NCI-H2029 (cell line): ENCODE data around the gene FAM81B.
A peak's percentile ranks its signal among the peaks of the same experiment; 100 is the strongest.

Source experiments
- DNase-seq: peaks from one replicate; lab custom pipeline; 2025; lab: John Stamatoyannopoulos, UW

Gene FAM81B

DNA sequence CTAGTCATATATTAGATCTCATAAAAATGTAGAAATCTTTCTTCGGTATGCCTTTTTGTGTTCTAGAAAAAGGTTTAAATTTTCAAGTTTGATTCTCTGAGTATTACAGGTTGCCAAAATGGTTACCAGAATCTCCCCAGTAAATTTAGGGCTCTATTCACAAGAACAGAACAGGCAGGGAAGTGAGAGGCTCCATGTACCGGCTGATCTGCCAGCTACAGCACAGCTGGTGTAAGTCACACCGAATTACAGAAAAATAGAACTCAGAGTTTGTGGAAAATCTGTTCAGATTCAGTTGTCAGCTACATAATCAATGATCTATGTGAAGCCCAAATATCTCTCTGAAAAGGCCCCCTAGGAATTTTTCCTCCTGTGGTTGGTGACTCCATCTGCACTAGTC is 10.5 kb downstream of the FAM81B start:
- DNase-seq: no peak

DNA sequence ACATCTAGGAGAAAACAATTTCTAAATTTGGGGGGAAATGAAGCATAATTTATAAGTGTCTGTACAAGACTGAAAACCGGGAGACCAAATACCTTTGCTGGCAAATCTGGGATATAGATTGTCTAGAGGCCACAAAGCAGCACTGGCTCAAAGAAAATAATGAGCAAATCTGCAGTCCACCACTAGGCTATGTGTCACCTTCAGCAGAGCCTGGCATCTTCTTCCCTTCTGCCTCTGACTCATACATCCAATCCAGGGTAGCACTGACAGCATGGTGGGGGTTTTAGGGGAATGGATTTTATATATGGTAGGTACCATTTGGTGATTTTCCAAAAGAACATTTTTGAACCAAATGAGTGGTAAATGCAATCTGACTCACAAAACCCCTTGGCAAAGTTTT is 12.8 kb downstream of the FAM81B start:
- DNase-seq: no peak

GRCh38 chr5:95406426-95407090 is 15.4 kb downstream of the FAM81B start:
- no peak for DNase-seq

DNA sequence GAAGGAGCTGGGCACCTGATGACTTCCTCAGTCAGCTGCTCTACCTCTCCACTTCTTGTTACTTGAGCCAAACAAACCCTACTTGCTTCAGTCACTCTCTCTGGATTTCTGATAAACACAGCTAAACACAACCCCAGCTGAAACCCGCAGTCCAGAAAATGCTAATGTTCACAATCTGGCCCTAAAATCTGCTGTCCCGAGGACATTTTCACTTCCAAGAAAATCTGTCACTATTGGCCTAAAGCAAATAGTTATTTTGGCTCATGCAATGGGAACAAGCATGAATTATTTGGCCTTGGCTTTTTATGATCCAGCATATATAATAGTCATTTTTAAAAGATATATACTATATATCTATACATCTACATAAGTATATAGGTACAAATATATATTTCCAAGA is 19.1 kb downstream of the FAM81B start:
- DNase-seq: no peak

DNA sequence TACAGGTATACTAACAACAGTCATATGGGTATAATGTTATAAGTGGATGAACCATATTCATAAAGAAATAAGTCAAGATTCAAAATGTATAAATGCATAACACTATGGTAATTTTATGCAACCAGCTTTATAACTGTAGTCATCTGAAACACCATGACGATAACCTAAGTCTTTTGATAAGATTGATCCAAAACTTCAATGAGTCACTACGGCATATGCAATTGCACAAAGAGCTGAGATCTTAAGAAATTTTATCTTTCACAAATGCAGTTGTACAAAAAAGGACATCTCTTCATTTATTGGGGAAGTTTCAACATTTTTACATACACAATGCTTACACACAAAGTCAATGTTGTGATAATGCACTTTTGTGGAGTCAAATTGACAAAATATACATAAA is 20.3 kb downstream of the FAM81B start:
- DNase-seq: no peak

GRCh38 chr5:95414451-95414850 is 23.3 kb downstream of the FAM81B start:
- no peak for DNase-seq

- DNase-seq: no peak
Measured at GRCh38 chr5:95417971-95418370, 26.8 kb downstream of the FAM81B start.

DNA sequence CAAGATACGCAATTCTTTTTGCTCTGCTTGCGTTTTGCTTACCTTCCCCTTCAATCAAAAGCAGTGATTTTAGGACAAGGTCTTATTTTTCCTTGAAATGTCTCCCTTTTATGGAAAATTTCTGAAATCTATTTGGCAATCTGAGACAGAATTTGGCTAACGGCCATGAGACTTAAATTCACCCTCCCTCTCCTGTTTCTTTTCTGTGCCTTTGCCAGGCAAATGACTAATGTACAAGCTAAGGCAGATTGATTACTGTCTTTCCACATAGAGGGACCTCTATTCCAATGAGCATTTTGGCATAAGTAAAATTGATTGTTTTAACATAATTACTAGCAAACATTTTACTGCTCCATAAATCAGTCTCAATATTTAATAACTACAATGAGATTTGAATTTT is 31.7 kb downstream of the FAM81B start:
- no peak for DNase-seq

DNA sequence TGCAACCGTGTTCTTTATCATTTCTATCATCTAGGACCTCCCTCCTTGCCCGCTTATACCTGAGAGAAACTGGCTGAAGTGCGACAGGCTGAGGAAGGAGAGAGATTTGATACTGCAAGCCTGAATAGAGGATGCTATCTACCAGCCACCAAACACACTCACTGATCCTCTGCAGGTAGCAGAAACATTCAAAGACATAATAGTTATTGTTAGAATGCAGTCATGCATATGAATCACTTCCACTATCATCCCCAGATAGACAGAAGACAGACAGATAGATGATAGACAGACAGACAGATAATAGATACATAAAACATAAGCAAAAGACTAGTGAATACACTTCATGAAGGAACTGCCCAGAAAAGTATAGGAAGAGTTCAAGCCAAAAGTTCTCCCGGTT is 32.9 kb downstream of the FAM81B start:
- DNase-seq: no peak

GRCh38 chr5:95424526-95424925 is 33.4 kb downstream of the FAM81B start:
- no peak for DNase-seq

DNA sequence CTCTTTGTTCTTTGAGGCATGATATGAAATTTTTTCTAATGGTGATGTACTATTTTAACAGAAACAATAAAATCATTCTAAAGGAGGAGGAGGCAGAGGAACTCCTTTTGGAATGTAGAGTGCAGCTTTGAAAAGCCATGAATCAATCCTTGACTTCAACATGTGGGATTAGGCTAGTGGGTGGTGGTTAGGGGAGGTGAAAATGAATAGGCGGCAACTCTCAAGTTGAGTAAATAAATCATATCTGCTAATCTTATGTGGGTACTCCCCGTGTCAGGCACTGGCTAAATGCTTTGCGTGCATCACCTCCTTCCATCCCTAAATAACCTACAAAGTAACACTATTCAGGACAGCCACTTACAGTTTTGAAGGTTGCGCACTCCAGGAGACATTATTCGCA is 35.1 kb downstream of the FAM81B start:
- no peak for DNase-seq

- DNase-seq: no peak
Measured at GRCh38 chr5:95432779-95433178, 41.6 kb downstream of the FAM81B start.

- DNase-seq: no peak
Measured at GRCh38 chr5:95439801-95440493, 48.8 kb downstream of the FAM81B start.

GRCh38 chr5:95440825-95441224 is 49.7 kb downstream of the FAM81B start:
- DNase-seq: peak; percentile 23

DNA sequence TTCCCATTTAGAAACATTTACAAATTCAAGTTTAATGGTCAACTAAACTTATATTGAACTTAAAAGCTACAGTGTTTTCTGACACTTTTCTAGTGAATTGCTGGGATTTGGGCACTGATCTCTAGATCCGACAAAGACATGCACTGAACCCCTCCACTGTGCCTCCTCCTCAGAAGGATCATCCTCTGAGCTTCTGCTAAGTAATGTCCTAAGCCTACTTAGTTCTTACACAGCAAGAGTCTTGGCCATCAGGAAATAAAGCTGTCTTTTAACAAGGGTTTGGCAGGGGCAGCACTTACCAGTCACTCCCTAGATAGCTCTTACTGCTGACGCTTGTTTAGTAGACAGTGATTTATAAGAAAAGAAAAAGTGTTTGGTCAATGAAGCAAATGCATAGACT is 50.5 kb downstream of the FAM81B start:
- DNase-seq: no peak

GRCh38 chr5:95445442-95445841 is 54.3 kb downstream of the FAM81B start:
- DNase-seq: no peak

DNA sequence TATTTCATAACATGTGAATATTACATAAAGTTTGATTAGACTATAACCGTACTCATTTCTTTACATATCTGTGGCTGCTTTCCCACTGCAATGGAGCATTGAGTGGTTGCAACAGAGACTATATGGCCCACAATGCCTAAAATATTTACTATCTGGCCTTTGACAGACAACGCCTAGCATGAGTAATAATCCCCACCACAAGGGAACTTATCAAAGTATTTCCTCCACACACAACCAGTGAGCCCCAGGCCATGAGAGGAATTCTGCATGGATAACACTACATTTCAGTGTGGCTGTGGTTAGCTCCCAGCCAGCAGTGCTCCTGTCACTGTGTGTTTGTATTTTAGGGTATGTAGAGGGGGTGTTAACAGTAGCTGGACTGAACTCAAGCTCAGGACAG is 54.8 kb downstream of the FAM81B start:
- DNase-seq: no peak

DNA sequence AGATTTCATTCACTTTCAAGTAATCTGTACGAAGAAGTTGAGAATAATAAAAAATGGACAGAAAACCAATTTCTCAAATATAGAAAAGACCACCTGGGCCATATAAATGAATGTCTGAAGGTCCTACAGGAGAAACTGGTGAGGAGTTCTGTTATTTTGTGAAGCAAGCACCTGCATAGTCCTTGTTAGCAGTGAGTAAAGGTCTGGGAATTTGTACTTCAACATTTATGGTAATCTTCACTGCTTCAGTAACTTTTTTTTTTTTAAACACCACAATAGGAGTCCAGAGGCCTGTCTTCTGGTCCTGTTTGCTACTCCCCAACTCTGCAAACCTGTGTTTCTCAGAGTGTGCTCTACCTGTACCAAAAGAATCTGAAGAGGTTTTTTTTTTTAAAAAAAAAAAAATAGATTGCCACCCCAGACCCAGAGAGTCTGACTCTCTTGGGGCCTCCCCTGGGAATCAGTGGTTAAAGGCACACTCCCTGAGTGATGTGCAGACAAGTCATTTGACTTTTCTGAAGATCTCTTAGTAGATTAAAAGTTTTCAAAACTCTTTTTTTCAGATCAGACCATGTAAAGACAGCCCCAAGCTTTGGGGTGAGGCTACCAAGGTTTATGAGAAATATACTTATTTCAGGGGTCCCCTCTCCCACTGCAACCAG is 55.5 kb downstream of the FAM81B start:
- no peak for DNase-seq

DNA sequence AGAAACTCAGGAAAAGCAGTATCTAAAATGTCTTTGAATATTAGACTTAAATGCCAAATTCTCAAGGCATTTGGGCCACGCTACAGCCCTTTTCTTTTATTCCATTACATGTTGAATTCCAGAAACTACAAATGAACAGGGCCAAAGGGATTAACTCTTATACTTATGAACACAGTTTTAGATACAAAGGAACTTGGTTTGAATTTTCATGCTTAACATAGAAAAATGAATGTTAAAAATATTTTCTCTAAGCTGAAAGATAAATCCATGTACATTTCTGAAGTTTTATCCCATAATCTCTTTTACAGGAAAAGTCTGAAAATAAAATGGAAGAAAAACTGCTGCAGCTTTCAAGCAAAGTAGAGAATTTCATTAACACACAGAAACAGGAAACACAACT is 56.8 kb downstream of the FAM81B start:
- DNase-seq: no peak

GRCh38 chr5:95448789-95449188 is 57.6 kb downstream of the FAM81B start:
- DNase-seq: no peak

GRCh38 chr5:95449460-95449859 is 58.3 kb downstream of the FAM81B start:
- no peak for DNase-seq

- no peak for DNase-seq
Measured at GRCh38 chr5:95454536-95454935, 63.4 kb downstream of the FAM81B start.

GRCh38 chr5:95460665-95461064 is 69.5 kb downstream of the FAM81B start:
- DNase-seq: no peak
